ENCODE results near the gene SUN2. TPM values are rescaled to one million over a fixed set of nuclear protein-coding genes. Genes with fewer than 3 reads are reported as not detected.

SUN2 gene
- total and polyA plus RNA-seq, 2 of the 8 experiments (the other 6 are each of a cell fraction or from before 2014, with no cell fraction given), result 5.1 to 10.5 TPM

GRCh38 chr22:38784856-38785255 lies 29.1 kb upstream of the SUN2 start (continued):
- no peak for TF ChIP-seq KDM1A (IDR thresholded peaks at IDR 0.05; ENCODE audit: borderline replicate concordance, low read length)
- no peak for TF ChIP-seq CEBPB (IDR thresholded peaks at IDR 0.05; ENCODE audit: low read depth, low read length)
- no peak for TF ChIP-seq YY1 (IDR thresholded peaks at IDR 0.05; ENCODE audit: low read depth, low read length)
- TF ChIP-seq GABPA (IDR thresholded peaks at IDR 0.05; ENCODE audit: borderline replicate concordance, insufficient read depth, low read length), result no peak
- TF ChIP-seq ZNF274 (IDR thresholded peaks at IDR 0.05; ENCODE audit: borderline replicate concordance, extremely low read depth, low read length), result no peak
